Measurements from ENCODE around the gene KLHL20.

GRCh38 chr1:173742203-173742886 is 27.6 kb downstream of the KLHL20 start:
- TF ChIP-seq CTCF (IDR thresholded peaks at IDR 0.05; ENCODE audit: low read depth, low read length) = no peak
- no peak for TF ChIP-seq MYC (IDR thresholded peaks at IDR 0.05; ENCODE audit: low read depth, low read length)
- no peak for TF ChIP-seq POLR2A (IDR thresholded peaks at IDR 0.05; ENCODE audit: extremely low read depth, insufficient read length)
- no peak for TF ChIP-seq MAX (IDR thresholded peaks at IDR 0.05; ENCODE audit: low read depth, low read length)

Measured in NB4 (cell line).